ENCODE data around the gene NSA2. TPM values are rescaled to one million over a fixed set of nuclear protein-coding genes. Genes with fewer than 3 reads are reported as not detected.
"Not testable (repeated sequence)": the region's sequence is repeated elsewhere in the genome, so short reads cannot be mapped to it uniquely, and the experiment has no call there.

NSA2 gene
- 10 to 100 TPM; 65.4 to 75.1 TPM for total RNA-seq
- 119 to 152 reads per million in 2 donors for total RNA-seq

- H3K27me3 Mint-ChIP-seq, result no peaks in the 10 kb centered on the region
These were observed at the start of gene NSA2, which contains the start of gene GFM2 for GRCh38 chr5:74766849-74767578. TSS of gene NSA2 (plus strand) at chr5:74767249. CDS start at chr5:74767361, 112 bp downstream. TSS of gene GFM2 (minus strand) at chr5:74767117. CDS start at chr5:74763742, 3,375 bp downstream.

GRCh38 chr5:74717596-74717995, 49.5 kb upstream of the NSA2 start:
- peaks cover 16% of the 10 kb centered on the region for H3K36me3 Mint-ChIP-seq (ENCODE audit: low read depth)
- no peaks in the 10 kb centered on the region for H3K9me3 ChIP-seq (ENCODE audit: control insufficient read depth, low read length, poor library complexity, severe bottlenecking)
- no peaks in the 10 kb centered on the region for H3K27me3 Mint-ChIP-seq
- no peak overlapping the region for H3K27ac Mint-ChIP-seq
- ATAC-seq (no peak), DNase-seq (no peak)
- peaks cover 5% of the 10 kb centered on the region for H3K4me1 Mint-ChIP-seq
- H3K4me3 Mint-ChIP-seq, result no peak overlapping the region

More at GRCh38 chr5:74766849-74767578, at the start of gene NSA2, which contains the start of gene GFM2:
- H3K36me3 Mint-ChIP-seq (ENCODE audit: low read depth), result no peaks in the 10 kb centered on the region
- H3K9me3 ChIP-seq (ENCODE audit: control insufficient read depth, low read length, poor library complexity, severe bottlenecking), result no peaks in the 10 kb centered on the region
- ATAC-seq, result peak; percentile 91
- peak within 1 kb of the TSS; percentile 99 for H3K4me3 Mint-ChIP-seq
- peak; percentile 80 to 90 (median 86) for DNase-seq
- H3K4me1 Mint-ChIP-seq, result peaks cover 12% of the 10 kb centered on the region
- peak within 1 kb of the TSS; percentile 97 for H3K27ac Mint-ChIP-seq

- ATAC-seq (no peak), DNase-seq (no peak)
- Mint-ChIP-seq H3K4me3 (no peak overlapping the region), H3K4me1 (no peaks in the 10 kb centered on the region), H3K27ac (no peak overlapping the region), H3K36me3 (ENCODE audit: low read depth) (peaks cover 18% of the 10 kb centered on the region), H3K27me3 (no peaks in the 10 kb centered on the region)
- no peaks in the 10 kb centered on the region for H3K9me3 ChIP-seq (ENCODE audit: control insufficient read depth, low read length, poor library complexity, severe bottlenecking)
These were observed 44.8 kb upstream of the NSA2 start for GRCh38 chr5:74722271-74722670.

GRCh38 chr5:74725331-74725730, 41.7 kb upstream of the NSA2 start:
- peak overlapping the region; percentile 43 for H3K27ac Mint-ChIP-seq
- no peaks in the 10 kb centered on the region for H3K4me1 Mint-ChIP-seq
- peaks cover 17% of the 10 kb centered on the region for H3K36me3 Mint-ChIP-seq (ENCODE audit: low read depth)
- H3K27me3 Mint-ChIP-seq, result no peaks in the 10 kb centered on the region
- no peak for ATAC-seq
- no peak overlapping the region for H3K4me3 Mint-ChIP-seq
- H3K9me3 ChIP-seq (ENCODE audit: control insufficient read depth, low read length, poor library complexity, severe bottlenecking), result no peaks in the 10 kb centered on the region
- no peak for DNase-seq

GRCh38 chr5:74736759-74737158, 30.3 kb upstream of the NSA2 start:
- H3K27me3 Mint-ChIP-seq, result no peaks in the 10 kb centered on the region
- no peak overlapping the region for H3K4me3 Mint-ChIP-seq
- peaks cover 12% of the 10 kb centered on the region for H3K36me3 Mint-ChIP-seq (ENCODE audit: low read depth)
- H3K4me1 Mint-ChIP-seq, result peaks cover 2% of the 10 kb centered on the region
- no peak for DNase-seq
- H3K27ac Mint-ChIP-seq, result no peak overlapping the region
- no peak for ATAC-seq
- no peaks in the 10 kb centered on the region for H3K9me3 ChIP-seq (ENCODE audit: control insufficient read depth, low read length, poor library complexity, severe bottlenecking)

GRCh38 chr5:74738406-74738805, 28.6 kb upstream of the NSA2 start:
- no peak for ATAC-seq
- Mint-ChIP-seq H3K4me3 (no peak overlapping the region), H3K4me1 (peaks cover 5% of the 10 kb centered on the region), H3K27ac (no peak overlapping the region), H3K27me3 (no peaks in the 10 kb centered on the region), H3K36me3 (ENCODE audit: low read depth) (peaks cover 9% of the 10 kb centered on the region)
- no peaks in the 10 kb centered on the region for H3K9me3 ChIP-seq (ENCODE audit: control insufficient read depth, low read length, poor library complexity, severe bottlenecking)
- no peak for DNase-seq

- not testable (repeated sequence) for H3K27ac Mint-ChIP-seq; H3K36me3 Mint-ChIP-seq (ENCODE audit: low read depth)
These were observed 18.3 kb upstream of the NSA2 start for GRCh38 chr5:74748742-74749141.

GRCh38 chr5:74761241-74761640, 5.8 kb upstream of the NSA2 start:
- H3K27ac Mint-ChIP-seq, result no peak overlapping the region
- no peaks in the 10 kb centered on the region for H3K9me3 ChIP-seq (ENCODE audit: control insufficient read depth, low read length, poor library complexity, severe bottlenecking)
- H3K27me3 Mint-ChIP-seq, result no peaks in the 10 kb centered on the region
- ATAC-seq (no peak), DNase-seq (no peak)
- H3K36me3 Mint-ChIP-seq (ENCODE audit: low read depth), result peaks cover 4% of the 10 kb centered on the region
- no peak overlapping the region for H3K4me3 Mint-ChIP-seq
- H3K4me1 Mint-ChIP-seq, result peaks cover 15% of the 10 kb centered on the region

More at GRCh38 chr5:74748742-74749141, 18.3 kb upstream of the NSA2 start:
- H3K9me3 ChIP-seq (ENCODE audit: control insufficient read depth, low read length, poor library complexity, severe bottlenecking); H3K4me3 Mint-ChIP-seq; DNase-seq; H3K27me3 Mint-ChIP-seq; ATAC-seq: not testable (repeated sequence)
- H3K4me1 Mint-ChIP-seq, result peaks cover 11% of the 10 kb centered on the region

- H3K4me3 Mint-ChIP-seq, result no peak overlapping the region
- peaks cover 18% of the 10 kb centered on the region for H3K4me1 Mint-ChIP-seq
- ATAC-seq, result no peak
These were observed 4.5 kb upstream of the NSA2 start for GRCh38 chr5:74762599-74762998.

GRCh38 chr5:74763504-74763903, 3.5 kb upstream of the NSA2 start:
- DNase-seq (no peak), ATAC-seq (no peak)
- H3K4me3 Mint-ChIP-seq, result no peak overlapping the region
- peaks cover 4% of the 10 kb centered on the region for H3K36me3 Mint-ChIP-seq (ENCODE audit: low read depth)
- H3K27ac Mint-ChIP-seq, result no peak overlapping the region
- no peaks in the 10 kb centered on the region for H3K9me3 ChIP-seq (ENCODE audit: control insufficient read depth, low read length, poor library complexity, severe bottlenecking)
- H3K4me1 Mint-ChIP-seq, result peaks cover 21% of the 10 kb centered on the region
- no peaks in the 10 kb centered on the region for H3K27me3 Mint-ChIP-seq

More at GRCh38 chr5:74762599-74762998, 4.5 kb upstream of the NSA2 start:
- peak overlapping the region; percentile 32 for H3K27ac Mint-ChIP-seq
- no peak for DNase-seq
- no peaks in the 10 kb centered on the region for H3K9me3 ChIP-seq (ENCODE audit: control insufficient read depth, low read length, poor library complexity, severe bottlenecking)
- H3K27me3 Mint-ChIP-seq, result no peaks in the 10 kb centered on the region
- H3K36me3 Mint-ChIP-seq (ENCODE audit: low read depth), result peaks cover 4% of the 10 kb centered on the region

GRCh38 chr5:74765201-74765600, 1.8 kb upstream of the NSA2 start:
- Mint-ChIP-seq H3K4me1 (peaks cover 21% of the 10 kb centered on the region), H3K4me3 (peak overlapping the region; percentile 66), H3K27ac (peak overlapping the region; percentile 81), H3K27me3 (no peaks in the 10 kb centered on the region), H3K36me3 (ENCODE audit: low read depth) (peaks cover 3% of the 10 kb centered on the region)
- no peak for ATAC-seq
- H3K9me3 ChIP-seq (ENCODE audit: control insufficient read depth, low read length, poor library complexity, severe bottlenecking), result no peaks in the 10 kb centered on the region
- DNase-seq, result no peak

GRCh38 chr5:74765929-74766328, 1.1 kb upstream of the NSA2 start:
- no peak for ATAC-seq
- DNase-seq, result no peak
- H3K27ac Mint-ChIP-seq, result peak overlapping the region; percentile 97
- H3K4me1 Mint-ChIP-seq, result peaks cover 15% of the 10 kb centered on the region
- no peaks in the 10 kb centered on the region for H3K36me3 Mint-ChIP-seq (ENCODE audit: low read depth)
- H3K9me3 ChIP-seq (ENCODE audit: control insufficient read depth, low read length, poor library complexity, severe bottlenecking), result no peaks in the 10 kb centered on the region
- H3K27me3 Mint-ChIP-seq, result no peaks in the 10 kb centered on the region
- peak overlapping the region; percentile 99 for H3K4me3 Mint-ChIP-seq

GRCh38 chr5:74766418-74766848, 616 bp upstream of the NSA2 start:
- peak overlapping the region; percentile 97 for H3K27ac Mint-ChIP-seq
- H3K4me1 Mint-ChIP-seq, result peaks cover 15% of the 10 kb centered on the region
- no peaks in the 10 kb centered on the region for H3K9me3 ChIP-seq (ENCODE audit: control insufficient read depth, low read length, poor library complexity, severe bottlenecking)
- H3K36me3 Mint-ChIP-seq (ENCODE audit: low read depth), result no peaks in the 10 kb centered on the region
- H3K4me3 Mint-ChIP-seq, result peak overlapping the region; percentile 99
- DNase-seq, result no peak
- H3K27me3 Mint-ChIP-seq, result no peaks in the 10 kb centered on the region
- peak; percentile 63 for ATAC-seq

- Mint-ChIP-seq H3K36me3 (ENCODE audit: low read depth) (no peaks in the 10 kb centered on the region), H3K27me3 (no peaks in the 10 kb centered on the region), H3K4me1 (peaks cover 11% of the 10 kb centered on the region), H3K4me3 (peak overlapping the region; percentile 99), H3K27ac (peak overlapping the region; percentile 97)
- no peak for DNase-seq
- H3K9me3 ChIP-seq (ENCODE audit: control insufficient read depth, low read length, poor library complexity, severe bottlenecking), result no peaks in the 10 kb centered on the region
- peak; percentile 12 for ATAC-seq
These were observed 497 bp downstream of the NSA2 start for GRCh38 chr5:74767579-74767913.

Measured in T-helper 17 cell (primary cell).